Measurements from ENCODE around the gene PRICKLE1. TPM values are rescaled to one million over a fixed set of nuclear protein-coding genes. Genes with fewer than 3 reads are reported as not detected.

PRICKLE1 gene
- total and polyA plus RNA-seq, 2 donors (not counting 1 experiment from before 2014, with no cell fraction given): 6.3 to 21.6 TPM

GRCh38 chr12:42445891-42446290 is 143.7 kb downstream of the PRICKLE1 start:
- WGBS (ENCODE audit: insufficient coverage): 99% methylated on average over 16 of the region's 16 CpGs
- ATAC-seq (ENCODE audit: low read depth) (no peak), DNase-seq (no peak)
- Histone ChIP-seq H3K79me2 (ENCODE audit: control insufficient read depth, insufficient read depth, low read length) (no peaks in the 10 kb centered on the region), H3K4me2 (replicated peaks; ENCODE audit: low read depth, low read length, poor library complexity, severe bottlenecking) (no peak overlapping the region), H3K36me3 (replicated peaks in 1 of 2; ENCODE audit: control extremely low read depth in 1 of 2, control insufficient read depth in 1 of 2, extremely low read depth in 1 of 2, insufficient read depth in 2 of 2, low read length in 1 of 2) (peaks cover 2 to 30% of the 10 kb centered on the region in 2 experiments), H4K20me1 (ENCODE audit: control insufficient read depth, insufficient read depth, low read length, poor library complexity, severe bottlenecking) (no peaks in the 10 kb centered on the region), H3K27ac (ENCODE audit: low read length in 2 of 2) (no peak overlapping the region), H2AFZ (ENCODE audit: insufficient read depth, low read depth, low read length, poor library complexity, severe bottlenecking) (no peak overlapping the region), H3K27me3 (replicated peaks in 1 of 4; ENCODE audit: control extremely low read depth in 1 of 4, control insufficient read depth in 3 of 4, insufficient read depth in 4 of 4, low read length in 3 of 4) (no peaks in the 10 kb centered on the region), H3K4me1 (ENCODE audit: control insufficient read depth in 2 of 2, insufficient read depth in 2 of 2, low read length in 2 of 2) (peaks cover 33 to 41% of the 10 kb centered on the region in 2 donors), H3K9me3 (ENCODE audit: control extremely low read depth in 1 of 3, control insufficient read depth in 2 of 3, insufficient read depth in 1 of 3, low read length in 2 of 3) (peaks cover 0 to 10% (median 0%) of the 10 kb centered on the region in 3 donors), H3K9ac (ENCODE audit: low read length) (no peak overlapping the region), H3K4me3 (ENCODE audit: control extremely low read depth in 1 of 5, extremely low read depth in 1 of 5, insufficient read depth in 1 of 5, low read depth in 2 of 5, low read length in 4 of 5) (no peak overlapping the region)
- Mint-ChIP-seq H3K4me1 (peaks cover 41% of the 10 kb centered on the region), H3K4me3 (no peak overlapping the region), H3K27ac (no peak overlapping the region), H3K27me3 (no peaks in the 10 kb centered on the region), H3K9me3 (ENCODE audit: insufficient read depth) (peaks cover 8% of the 10 kb centered on the region)
- ChIA-PET POLR2A (interaction anchor here (0.9 kb wide), 1 partner anchor 13 kb away, joined by 3 read pairs; no protein-coding TSS in a partner anchor), CTCF (no interaction called here)
- TF ChIP-seq EZH2 (IDR thresholded peaks at IDR 0.05; ENCODE audit: borderline replicate concordance, insufficient read depth, low read depth, low read length, poor library complexity, severe bottlenecking): no peak
- TF ChIP-seq, protein P1, sequence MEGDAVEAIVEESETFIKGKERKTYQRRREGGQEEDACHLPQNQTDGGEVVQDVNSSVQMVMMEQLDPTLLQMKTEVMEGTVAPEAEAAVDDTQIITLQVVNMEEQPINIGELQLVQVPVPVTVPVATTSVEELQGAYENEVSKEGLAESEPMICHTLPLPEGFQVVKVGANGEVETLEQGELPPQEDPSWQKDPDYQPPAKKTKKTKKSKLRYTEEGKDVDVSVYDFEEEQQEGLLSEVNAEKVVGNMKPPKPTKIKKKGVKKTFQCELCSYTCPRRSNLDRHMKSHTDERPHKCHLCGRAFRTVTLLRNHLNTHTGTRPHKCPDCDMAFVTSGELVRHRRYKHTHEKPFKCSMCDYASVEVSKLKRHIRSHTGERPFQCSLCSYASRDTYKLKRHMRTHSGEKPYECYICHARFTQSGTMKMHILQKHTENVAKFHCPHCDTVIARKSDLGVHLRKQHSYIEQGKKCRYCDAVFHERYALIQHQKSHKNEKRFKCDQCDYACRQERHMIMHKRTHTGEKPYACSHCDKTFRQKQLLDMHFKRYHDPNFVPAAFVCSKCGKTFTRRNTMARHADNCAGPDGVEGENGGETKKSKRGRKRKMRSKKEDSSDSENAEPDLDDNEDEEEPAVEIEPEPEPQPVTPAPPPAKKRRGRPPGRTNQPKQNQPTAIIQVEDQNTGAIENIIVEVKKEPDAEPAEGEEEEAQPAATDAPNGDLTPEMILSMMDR (IDR thresholded peaks at IDR 0.05): no peak
- intact Hi-C loops (cut with micrococcal nuclease): loop anchor here (2.0 kb wide), 1 partner anchor 23 kb away; no protein-coding TSS in a partner anchor

DNA sequence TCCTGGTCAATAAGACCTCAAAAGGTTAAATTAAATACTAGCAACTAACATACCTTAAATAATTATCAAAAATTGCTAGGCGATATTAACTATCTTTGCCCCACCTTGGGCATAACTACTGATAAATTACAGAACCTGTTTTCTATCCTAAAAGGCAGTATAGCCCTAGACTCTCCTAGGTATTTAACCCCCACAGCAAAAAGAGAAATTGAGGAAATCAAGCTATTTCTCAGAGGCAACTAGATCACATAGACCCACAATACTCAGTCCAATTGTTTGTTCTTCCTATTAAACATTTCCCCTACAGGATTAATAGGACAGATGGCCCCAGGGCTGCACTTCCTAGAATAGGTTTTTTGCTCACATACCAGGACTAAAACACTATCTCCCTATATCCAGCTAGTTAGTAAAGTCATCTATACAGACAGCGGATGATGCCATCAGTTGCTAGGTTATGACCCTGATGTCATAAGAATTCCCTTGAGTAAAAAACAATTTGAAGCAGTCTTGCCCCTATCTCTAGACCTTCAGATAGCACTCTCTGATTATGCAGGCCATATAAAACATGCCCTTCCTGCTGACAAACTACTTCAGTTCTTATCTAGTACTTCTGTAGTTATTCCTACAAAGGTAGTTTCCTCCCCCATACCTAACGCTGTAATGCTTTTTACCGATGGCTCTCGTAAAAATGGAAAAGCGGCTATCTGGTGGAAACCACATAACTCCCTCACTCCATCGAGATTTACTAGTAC is 145.2 kb downstream of the PRICKLE1 start:
- TF ChIP-seq, protein P1 (IDR thresholded peaks at IDR 0.05): no peak
- no peak for TF ChIP-seq EZH2 (IDR thresholded peaks at IDR 0.05; ENCODE audit: borderline replicate concordance, insufficient read depth, low read depth, low read length, poor library complexity, severe bottlenecking)
- intact Hi-C loops (cut with micrococcal nuclease): no loop called here
- Histone ChIP-seq H3K4me1 (ENCODE audit: control insufficient read depth in 2 of 2, insufficient read depth in 2 of 2, low read length in 2 of 2) (peaks cover 18 to 26% of the 10 kb centered on the region in 2 donors), H4K20me1 (ENCODE audit: control insufficient read depth, insufficient read depth, low read length, poor library complexity, severe bottlenecking) (no peaks in the 10 kb centered on the region), H3K79me2 (ENCODE audit: control insufficient read depth, insufficient read depth, low read length) (no peaks in the 10 kb centered on the region), H3K4me3 (ENCODE audit: control extremely low read depth in 1 of 5, extremely low read depth in 1 of 5, insufficient read depth in 1 of 5, low read depth in 2 of 5, low read length in 4 of 5) (no peak overlapping the region), H3K36me3 (replicated peaks in 1 of 2; ENCODE audit: control extremely low read depth in 1 of 2, control insufficient read depth in 1 of 2, extremely low read depth in 1 of 2, insufficient read depth in 2 of 2, low read length in 1 of 2) (peaks cover 2 to 33% of the 10 kb centered on the region in 2 experiments), H2AFZ (ENCODE audit: insufficient read depth, low read depth, low read length, poor library complexity, severe bottlenecking) (no peak overlapping the region), H3K27ac (ENCODE audit: low read length in 2 of 2) (no peak overlapping the region), H3K27me3 (replicated peaks in 1 of 4; ENCODE audit: control extremely low read depth in 1 of 4, control insufficient read depth in 3 of 4, insufficient read depth in 4 of 4, low read length in 3 of 4) (no peaks in the 10 kb centered on the region), H3K4me2 (replicated peaks; ENCODE audit: low read depth, low read length, poor library complexity, severe bottlenecking) (no peak overlapping the region), H3K9ac (ENCODE audit: low read length) (no peak overlapping the region), H3K9me3 (ENCODE audit: control extremely low read depth in 1 of 3, control insufficient read depth in 2 of 3, insufficient read depth in 1 of 3, low read length in 2 of 3) (peaks cover 0 to 10% (median 0%) of the 10 kb centered on the region in 3 donors)
- Mint-ChIP-seq H3K27me3 (no peaks in the 10 kb centered on the region), H3K4me1 (peaks cover 26% of the 10 kb centered on the region), H3K4me3 (no peak overlapping the region), H3K9me3 (ENCODE audit: insufficient read depth) (peaks cover 8% of the 10 kb centered on the region), H3K27ac (no peak overlapping the region)
- ChIA-PET CTCF (interaction anchor here (2.2 kb wide), 1 partner anchor 24 kb away, joined by 6 read pairs; no protein-coding TSS in a partner anchor), POLR2A (no interaction called here)
- ATAC-seq (ENCODE audit: low read depth): no peak
- WGBS (ENCODE audit: insufficient coverage): 100% methylated on average over 6 of the region's 7 CpGs
- no peak for DNase-seq
